SU-DHL-6 (cell line): ENCODE data around the gene MEIOB.

ENCODE experiments used
- H2AFZ ChIP-seq: fragments of 200-600 bp; sonication (generic); 2 replicates; pipeline ENCODE4 v1.6.1; 2014; ENCODE audit warnings: low read depth, mild to moderate bottlenecking, moderate library complexity, mixed read lengths, antibody characterized with exemption, low read length; ENCODE audit not compliant: severe bottlenecking
- H3F3A ChIP-seq: fragments of 200-600 bp; shearing (Covaris generic); 2 replicates; pipeline ENCODE4 v1.6.0; 2016; ENCODE audit warnings: antibody characterized with exemption, mild to moderate bottlenecking; ENCODE audit not compliant: insufficient read depth
- H3K27ac ChIP-seq: fragments of 200-600 bp; sonication (generic); 2 replicates; pipeline ENCODE4 v1.5.1; 2016; ENCODE audit warnings: low read depth, mild to moderate bottlenecking, low read length, moderate library complexity, mixed read lengths
- H3K27me3 ChIP-seq: fragments of 200-600 bp; sonication (generic), shearing (Covaris generic); 2 replicates; pipeline ENCODE4 v1.6.0; 2014; ENCODE audit warnings: mild to moderate bottlenecking, low read length
- H3K36me3 ChIP-seq: fragments of 200-600 bp; sonication (generic); 2 replicates; pipeline ENCODE4 v1.6.1; 2014; ENCODE audit warnings: mild to moderate bottlenecking, low read length, mixed read lengths
- H3K4me2 ChIP-seq: fragments of 300-600, 200-600 bp; shearing (Covaris generic), sonication (generic); 2 replicates; pipeline ENCODE4 v1.6.0; 2014; ENCODE audit warnings: low read length, low read depth, mild to moderate bottlenecking; ENCODE audit not compliant: poor library complexity, severe bottlenecking
- H3K4me3 ChIP-seq: fragments of 200-600 bp; sonication (generic); 2 replicates; pipeline ENCODE4 v1.5.1; 2014; ENCODE audit warnings: antibody characterized with exemption, low read length, mild to moderate bottlenecking, mixed read lengths; ENCODE audit not compliant: insufficient read depth, poor library complexity, severe bottlenecking
- H3K79me2 ChIP-seq: fragments of 200-600 bp; sonication (generic); 2 replicates; pipeline ENCODE4 v1.6.1; 2014; ENCODE audit warnings: mild to moderate bottlenecking, low read length, moderate library complexity; ENCODE audit not compliant: insufficient read depth
- H3K9ac ChIP-seq: fragments of 200-600 bp; sonication (generic); 2 replicates; pipeline ENCODE4 v1.7.0; 2014; ENCODE audit warnings: mild to moderate bottlenecking, low read length
- H3K9me2 ChIP-seq: fragments of 200-600 bp; sonication (generic); replicated peaks from 2 replicates; pipeline ENCODE4 v1.6.1; 2014; ENCODE audit warnings: low read length; ENCODE audit not compliant: insufficient read depth
- H3K9me3 ChIP-seq: fragments of 200-600 bp; sonication (generic); 2 replicates; pipeline ENCODE4 v1.6.1; 2014; ENCODE audit warnings: low read length, mixed read lengths; ENCODE audit not compliant: insufficient read depth
- H4K20me1 ChIP-seq: fragments of 200-600 bp; sonication (generic); 2 replicates; pipeline ENCODE4 v1.6.1; 2014; ENCODE audit warnings: low read depth, mild to moderate bottlenecking, antibody characterized with exemption, low read length, moderate library complexity, mixed read lengths
- CTCF ChIP-seq: fragments of 200-600 bp; sonication (generic); IDR thresholded peaks from one replicate; pipeline ENCODE4 v1.5.1; 2017; ENCODE audit warnings: antibody characterized with exemption, mild to moderate bottlenecking, low read length, moderate library complexity; ENCODE audit not compliant: insufficient read depth, poor library complexity, severe bottlenecking
- EZH2phosphoT487 ChIP-seq: fragments of 200-600 bp; sonication (generic), shearing (Covaris generic); conservative IDR thresholded peaks from 2 replicates; pipeline ENCODE4 v1.6.1; 2018; ENCODE audit warnings: mild to moderate bottlenecking, antibody characterized with exemption, low read length, moderate library complexity, mixed read lengths

The MEIOB gene

DNA sequence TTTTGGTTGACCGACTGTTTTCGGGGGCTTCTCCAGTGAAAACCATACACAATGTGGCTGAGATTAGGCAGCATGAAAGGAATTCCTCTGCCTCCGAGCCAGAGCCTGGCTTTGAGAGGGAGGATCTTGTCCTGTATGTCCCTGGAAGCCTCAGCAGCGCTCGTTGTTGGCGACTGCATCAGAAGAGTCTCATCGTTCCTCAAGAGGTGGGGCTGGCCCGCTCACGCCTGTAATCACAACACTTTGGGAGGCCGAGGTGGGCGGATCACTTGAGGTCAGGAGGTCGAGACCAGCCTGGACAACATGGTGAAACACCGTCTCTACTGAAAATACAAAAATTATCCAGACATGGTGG is 31.2 kb upstream of the MEIOB start:
- no peaks in the 10 kb centered on the region for H3K9me2 ChIP-seq
- H3K9me3 ChIP-seq = no peaks in the 10 kb centered on the region
- no peaks in the 10 kb centered on the region for H3K36me3 ChIP-seq
- H2AFZ ChIP-seq = no peak overlapping the region
- H3K79me2 ChIP-seq = no peaks in the 10 kb centered on the region
- no peak overlapping the region for H3K9ac ChIP-seq
- H3K4me2 ChIP-seq = no peak overlapping the region
- TF ChIP-seq EZH2phosphoT487 = no peak
- TF ChIP-seq CTCF = no peak
- no peak overlapping the region for H3K4me3 ChIP-seq
- no peaks in the 10 kb centered on the region for H3K27me3 ChIP-seq
- no peak overlapping the region for H3K27ac ChIP-seq
- no peaks in the 10 kb centered on the region for H4K20me1 ChIP-seq
- H3F3A ChIP-seq = no peaks in the 10 kb centered on the region

DNA sequence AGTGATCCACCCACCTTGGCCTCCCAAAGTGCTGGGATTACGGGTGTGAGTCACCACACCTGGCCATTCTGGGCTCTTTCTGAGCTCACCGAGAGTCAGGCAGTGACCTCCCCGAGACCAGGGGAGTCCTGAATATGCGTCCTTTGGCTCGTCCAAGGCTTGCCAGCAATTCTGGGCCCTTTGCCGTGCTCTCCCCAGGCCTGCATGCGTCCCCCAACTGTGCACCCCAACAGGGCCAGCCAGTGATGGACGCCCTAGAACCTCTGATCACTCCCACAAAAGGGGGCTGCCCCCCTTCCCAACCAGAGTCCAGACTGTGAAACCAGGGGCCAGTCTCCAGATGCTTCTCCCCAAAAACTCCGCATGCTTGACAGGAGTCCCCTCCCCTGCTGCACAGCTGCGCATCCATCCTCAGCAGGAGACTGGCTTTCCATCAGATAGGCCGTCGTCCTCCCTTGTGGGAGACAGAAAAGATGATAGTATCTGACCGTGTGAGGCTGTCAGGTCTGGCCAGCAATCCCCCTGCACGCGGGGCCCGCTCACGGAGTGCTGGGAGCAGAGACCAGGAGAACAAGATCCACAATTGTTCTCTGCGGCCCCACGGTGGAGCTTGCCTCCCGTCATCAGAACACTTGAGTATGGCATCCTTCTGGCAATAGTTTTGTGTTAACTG is 30.7 kb upstream of the MEIOB start:
- no peaks in the 10 kb centered on the region for H4K20me1 ChIP-seq
- no peak overlapping the region for H3K27ac ChIP-seq
- no peaks in the 10 kb centered on the region for H3K9me3 ChIP-seq
- H3K9me2 ChIP-seq = no peaks in the 10 kb centered on the region
- no peak overlapping the region for H3K4me3 ChIP-seq
- H3F3A ChIP-seq = no peaks in the 10 kb centered on the region
- H2AFZ ChIP-seq = no peak overlapping the region
- no peaks in the 10 kb centered on the region for H3K27me3 ChIP-seq
- no peaks in the 10 kb centered on the region for H3K79me2 ChIP-seq
- H3K9ac ChIP-seq = no peak overlapping the region
- no peak overlapping the region for H3K4me2 ChIP-seq
- no peaks in the 10 kb centered on the region for H3K36me3 ChIP-seq
- no peak for TF ChIP-seq EZH2phosphoT487
- no peak for TF ChIP-seq CTCF

DNA sequence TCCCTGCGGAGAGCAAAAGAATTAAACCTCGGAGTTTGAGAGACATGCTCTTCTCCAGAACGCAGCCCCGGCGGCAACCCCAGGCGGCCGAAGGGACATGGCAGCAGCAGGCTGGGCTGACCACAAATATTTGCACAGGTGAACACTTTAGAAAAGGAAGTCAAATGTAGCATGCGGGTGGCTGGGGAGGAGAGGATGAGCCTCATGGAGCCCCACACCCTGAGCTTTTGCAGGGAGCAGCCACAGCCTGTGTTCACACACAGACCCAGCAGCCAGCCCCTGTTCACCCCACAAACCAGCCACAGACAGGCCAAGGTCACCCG is 28.4 kb upstream of the MEIOB start:
- Histone ChIP-seq H3K36me3 (no peaks in the 10 kb centered on the region), H2AFZ (no peak overlapping the region), H4K20me1 (no peaks in the 10 kb centered on the region), H3K9me2 (no peaks in the 10 kb centered on the region), H3K4me2 (no peak overlapping the region), H3K27ac (no peak overlapping the region), H3F3A (no peaks in the 10 kb centered on the region), H3K4me3 (no peak overlapping the region), H3K9ac (no peak overlapping the region), H3K79me2 (no peaks in the 10 kb centered on the region), H3K9me3 (no peaks in the 10 kb centered on the region), H3K27me3 (no peaks in the 10 kb centered on the region)
- TF ChIP-seq EZH2phosphoT487 (no peak), CTCF (no peak)
